Amniotic stem cell (primary cell): ENCODE measurements around the gene TNNT2.

Experiments
- DNase-seq: peaks from one replicate; lab custom pipeline; 2025; lab: John Stamatoyannopoulos, UW

The TNNT2 gene

DNA sequence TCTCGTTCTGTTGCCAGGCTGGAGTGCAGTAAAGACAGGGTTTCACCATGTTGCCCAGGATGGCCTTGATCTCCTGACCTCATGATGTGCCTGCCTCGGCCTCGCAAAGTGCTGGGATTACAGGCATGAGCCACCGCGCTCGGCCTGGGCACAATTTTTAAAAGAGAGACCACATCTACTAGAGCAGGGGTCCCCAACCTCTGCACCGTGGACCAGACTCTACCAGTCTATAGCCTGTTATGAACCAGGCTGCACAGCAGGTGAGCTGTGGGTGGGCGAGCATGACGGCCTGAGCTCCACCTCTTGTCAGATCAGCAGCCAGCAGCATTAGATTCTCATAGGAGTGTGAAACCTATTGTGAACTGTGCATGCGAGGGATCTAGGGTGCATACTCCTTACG is 20.8 kb downstream of the TNNT2 start:
- DNase-seq = no peak

DNA sequence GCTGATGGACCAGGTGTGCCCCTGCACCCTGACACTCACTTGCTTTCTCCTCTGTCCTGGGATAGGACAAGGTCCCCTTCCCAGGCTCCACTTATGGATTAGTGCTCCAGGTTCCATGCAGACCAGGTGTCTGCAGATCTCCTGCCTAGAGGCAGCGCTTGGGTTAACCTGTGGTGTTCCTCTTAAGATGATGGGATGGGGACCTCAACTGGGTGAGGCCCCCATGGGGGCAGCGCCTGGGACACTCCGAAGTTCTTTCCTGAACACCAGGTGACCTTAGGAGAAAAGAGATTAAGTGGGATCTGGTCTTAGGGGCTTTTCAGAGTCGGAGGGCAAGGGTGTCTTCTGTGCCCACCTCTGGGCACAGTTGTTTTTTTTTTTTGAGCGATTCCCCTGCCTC is 21.2 kb downstream of the TNNT2 start:
- no peak for DNase-seq

DNA sequence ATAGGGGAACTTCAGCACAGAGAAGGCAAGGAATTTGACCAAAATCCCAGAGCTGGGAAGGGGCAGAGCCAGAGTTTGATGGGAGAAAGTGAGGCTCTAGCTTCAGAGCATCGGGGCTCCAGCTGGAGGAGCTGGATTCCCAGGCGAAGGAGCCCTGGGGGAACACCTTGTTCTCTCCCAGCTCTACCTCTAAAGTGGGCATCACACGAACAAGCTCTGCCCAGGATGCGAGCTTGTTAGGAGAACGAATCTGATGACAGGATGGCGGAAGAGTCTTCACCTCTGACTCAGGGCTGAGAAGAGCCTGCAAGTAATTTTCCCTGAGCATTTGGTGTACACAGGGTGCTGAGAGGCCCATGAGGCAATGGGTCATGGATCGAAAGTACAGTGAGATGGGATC is 22.0 kb downstream of the TNNT2 start:
- no peak for DNase-seq

DNA sequence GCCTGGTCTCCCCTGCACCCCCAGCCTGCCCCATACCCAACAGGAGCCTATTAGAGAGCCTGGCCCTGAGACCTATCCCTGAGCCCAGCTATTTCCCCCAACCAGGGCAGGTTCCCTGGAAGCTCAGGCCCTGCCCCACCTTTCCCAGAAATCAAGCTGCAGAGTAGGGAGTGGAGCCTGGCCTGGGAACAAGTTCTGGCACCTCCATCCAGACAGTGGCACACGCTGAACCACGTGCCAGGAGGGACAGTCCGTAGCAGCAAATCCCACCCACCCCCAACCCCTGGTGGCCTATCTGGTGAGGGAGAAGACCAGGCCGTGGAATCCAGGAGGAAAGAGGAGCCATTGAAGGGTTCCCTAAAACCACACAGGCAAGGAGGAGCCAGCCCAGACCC is 22.6 kb downstream of the TNNT2 start:
- DNase-seq = no peak

DNA sequence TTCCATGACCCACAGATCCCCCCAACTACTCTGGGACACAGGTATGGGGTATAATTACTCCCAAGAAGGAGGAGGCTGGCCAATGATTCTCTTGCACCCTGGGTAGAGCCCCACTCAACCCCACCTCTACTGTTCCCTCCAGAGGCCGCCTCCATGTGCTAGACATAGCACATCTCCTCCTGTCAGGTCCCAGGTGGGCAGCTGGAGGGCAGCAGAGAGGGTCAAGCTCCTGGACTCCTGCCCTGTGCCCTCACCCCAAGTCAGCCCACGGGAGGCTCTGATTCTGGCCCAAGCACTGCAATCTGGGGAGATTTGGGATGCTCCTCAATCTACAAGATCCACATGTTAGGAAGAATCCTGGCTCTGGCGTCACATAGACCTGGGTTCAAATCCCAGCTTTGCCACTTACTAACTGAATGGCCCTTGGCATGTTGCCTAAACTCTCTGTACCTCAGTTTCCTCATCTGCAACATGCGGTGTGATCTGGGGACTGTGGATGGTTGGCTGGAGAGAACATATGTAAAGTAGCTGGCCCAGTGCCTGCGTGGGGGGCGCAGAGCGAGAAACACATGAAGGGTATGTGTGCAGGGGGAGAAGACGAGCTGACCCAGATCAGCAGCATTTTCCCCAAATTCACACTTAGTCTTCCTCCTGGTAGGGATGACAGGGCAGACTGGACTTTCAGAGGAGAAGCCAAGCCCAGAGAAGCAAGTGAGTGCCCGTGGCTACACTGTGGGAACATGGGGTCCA is 23.2 kb downstream of the TNNT2 start:
- DNase-seq = no peak

DNA sequence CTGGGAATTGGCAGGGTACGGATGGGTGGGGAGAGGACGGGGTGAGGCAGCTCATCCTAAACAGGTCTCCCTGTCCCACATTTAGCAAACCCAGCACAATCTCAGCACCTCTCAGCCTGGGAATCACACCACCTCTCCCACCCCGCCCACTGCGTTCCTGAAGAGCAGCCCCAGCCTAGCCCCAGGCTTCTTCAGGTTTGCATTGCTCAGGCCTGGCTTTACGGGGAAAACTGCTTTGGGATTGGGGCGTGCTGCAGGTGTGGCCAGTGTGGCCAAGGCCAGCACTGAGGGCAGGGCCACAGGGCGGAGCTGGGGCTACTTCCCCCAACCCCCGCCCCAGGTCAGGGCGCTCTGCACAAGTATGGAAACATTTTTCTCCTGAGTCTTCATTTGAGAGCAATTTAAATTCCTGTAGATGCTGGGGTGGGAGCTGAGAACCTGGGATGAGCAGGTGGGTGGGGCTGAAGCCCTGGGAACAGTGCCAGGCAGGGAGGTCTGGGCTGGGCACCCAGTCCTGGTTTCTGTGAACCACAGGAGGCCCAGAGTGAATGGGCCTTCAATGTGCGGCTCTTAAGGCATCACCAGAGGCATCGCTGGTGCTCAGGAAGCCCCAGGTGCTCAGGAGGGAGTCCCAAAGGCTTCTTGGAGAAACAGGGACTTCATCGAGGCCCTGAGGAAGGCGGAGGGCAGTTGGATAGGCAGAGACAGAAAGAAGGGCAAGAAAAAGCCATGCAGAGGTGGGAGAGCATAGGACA is 24.1 kb downstream of the TNNT2 start:
- DNase-seq = no peak

DNA sequence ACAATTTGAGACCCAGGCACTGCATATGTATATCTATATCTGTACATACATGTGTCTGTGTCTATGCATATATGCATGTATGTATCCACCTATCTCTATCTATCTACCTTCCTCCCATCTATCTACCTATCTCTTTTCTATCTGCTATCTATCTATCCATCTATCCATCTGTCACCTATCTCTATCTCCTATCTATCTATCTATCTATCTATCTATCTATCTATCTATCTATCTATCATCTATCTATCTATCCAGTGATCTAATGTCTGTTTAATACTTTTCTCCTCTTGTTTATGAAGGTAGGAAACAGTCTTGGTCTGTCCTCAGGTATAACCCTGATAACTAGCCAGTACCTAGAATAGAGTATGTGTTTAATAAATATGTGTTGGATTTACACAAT is 25.9 kb downstream of the TNNT2 start:
- DNase-seq = no peak

DNA sequence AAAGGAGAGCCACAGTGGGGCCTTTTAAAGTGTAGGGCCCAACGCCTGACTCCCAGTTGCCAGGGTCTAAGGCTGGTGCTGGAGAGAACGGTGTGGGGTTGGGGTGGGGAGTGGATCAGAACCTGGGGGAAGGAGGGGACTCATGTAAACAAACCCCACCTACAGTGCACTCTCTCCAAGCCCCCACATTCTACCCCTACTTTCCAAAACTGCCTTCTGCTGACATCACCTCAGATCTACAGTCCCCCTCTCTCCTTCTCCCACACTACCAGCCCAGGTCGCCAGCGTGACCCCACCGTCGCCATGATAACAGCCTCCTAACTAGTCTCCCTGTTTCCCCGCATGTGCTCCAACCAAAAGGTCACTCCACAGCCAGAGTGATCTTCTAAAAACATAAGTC is 26.6 kb downstream of the TNNT2 start:
- DNase-seq = no peak

DNA sequence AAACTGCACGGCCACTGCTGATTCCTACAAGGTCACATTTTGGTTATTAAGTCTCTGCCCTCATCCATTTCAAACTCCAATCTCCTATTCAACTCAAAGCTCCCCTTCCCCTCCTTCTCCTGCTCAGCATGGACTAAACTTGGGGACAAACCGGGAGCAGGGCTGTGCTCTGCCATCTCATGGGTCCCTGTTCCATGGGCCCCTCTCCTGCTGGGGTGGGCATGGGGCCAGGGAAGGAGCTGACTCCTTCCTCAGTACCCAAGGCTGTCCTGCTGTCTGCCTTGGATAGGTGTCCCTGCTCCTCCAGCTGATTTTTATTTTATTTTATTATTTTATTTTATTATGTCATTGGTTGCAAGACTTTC is 27.1 kb downstream of the TNNT2 start:
- DNase-seq = no peak

DNA sequence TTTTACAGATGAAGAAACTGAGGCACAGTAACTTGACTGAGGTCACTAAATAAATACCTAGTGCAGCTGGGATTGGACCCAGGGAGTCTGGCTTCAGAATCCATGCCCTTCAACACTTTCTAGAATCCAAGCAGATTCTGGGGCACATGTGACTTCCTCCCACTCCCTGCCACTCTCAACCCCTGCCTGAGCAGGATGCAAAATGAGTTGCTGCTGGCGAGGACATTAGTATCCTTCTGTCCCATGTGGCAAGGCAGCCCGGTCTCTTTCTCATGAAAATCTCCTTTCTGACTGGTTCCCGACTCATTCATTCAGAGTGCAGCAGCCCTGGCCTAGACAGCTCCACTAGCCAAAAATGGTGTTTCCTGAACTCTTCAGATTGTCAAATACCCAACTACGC is 28.4 kb downstream of the TNNT2 start:
- no peak for DNase-seq

DNA sequence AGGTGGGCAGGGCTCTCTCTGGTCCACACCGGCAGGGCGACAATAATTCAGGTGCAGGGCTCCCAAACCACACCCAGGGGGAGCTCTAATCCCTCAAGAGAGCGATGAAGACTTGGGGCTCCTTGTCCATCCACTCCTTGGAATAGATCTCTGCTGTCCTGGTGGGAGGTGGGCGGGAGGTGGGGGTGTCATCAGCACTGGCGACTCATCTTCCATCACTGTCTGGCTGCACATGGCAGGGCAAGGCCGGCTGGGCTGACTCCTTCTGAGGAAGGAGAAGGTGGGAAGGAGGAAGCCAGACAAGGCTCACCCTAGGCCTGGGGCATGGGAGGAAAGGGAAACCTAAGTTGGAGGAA is 29.3 kb downstream of the TNNT2 start:
- DNase-seq = no peak

DNA sequence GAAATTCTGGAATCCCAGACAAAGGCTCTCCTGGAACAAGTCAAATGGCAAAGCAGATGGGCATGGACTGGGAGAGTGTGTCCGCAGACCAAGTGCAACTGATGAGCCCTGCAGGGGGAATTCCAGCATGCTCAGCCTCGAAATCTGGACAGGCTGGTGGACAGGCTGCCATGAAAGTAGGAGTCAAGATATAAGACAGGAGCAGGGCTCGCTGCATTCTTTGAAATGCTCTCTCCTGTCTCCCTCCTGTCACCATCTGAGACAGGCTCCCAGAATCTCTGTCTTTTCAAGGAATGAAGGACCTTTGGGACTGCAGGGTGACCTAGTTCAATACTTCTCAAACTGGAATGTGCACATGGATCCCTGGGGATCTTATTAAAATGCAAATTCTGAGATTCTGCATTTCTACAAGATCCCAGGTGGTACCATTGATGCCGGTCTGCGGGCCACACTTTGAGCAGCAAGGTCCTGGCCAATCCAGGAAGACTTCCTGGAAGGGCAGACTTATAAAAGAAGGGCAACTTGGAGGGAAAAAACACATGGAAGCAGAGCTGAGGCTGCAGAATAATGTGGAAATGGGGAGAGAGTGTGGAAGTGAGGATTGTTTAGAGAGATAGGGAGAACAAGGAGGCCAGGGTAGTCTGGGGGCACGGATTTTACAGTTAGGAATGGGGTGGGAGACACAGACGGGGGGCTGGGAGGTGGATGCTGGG is 29.8 kb downstream of the TNNT2 start:
- DNase-seq = no peak

DNA sequence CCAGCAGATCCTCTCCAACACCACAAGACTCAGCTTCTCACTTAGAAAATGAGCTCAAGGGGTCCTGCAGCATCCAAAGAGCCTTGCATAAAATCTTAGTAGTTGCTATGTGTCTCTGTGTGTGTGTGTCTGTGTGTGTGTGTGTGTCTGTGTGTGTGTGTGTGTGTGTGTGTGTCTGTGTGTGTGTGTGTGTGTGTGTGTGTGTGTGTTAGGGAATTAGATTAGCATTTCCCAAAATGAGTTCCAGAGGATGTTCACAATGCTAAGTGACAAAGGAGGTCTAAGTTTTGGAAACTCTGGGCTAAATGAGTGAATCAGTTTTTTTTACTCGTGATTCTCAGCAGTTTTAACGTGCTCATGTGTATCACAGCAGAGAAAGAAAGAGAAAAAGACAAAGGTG is 30.5 kb downstream of the TNNT2 start:
- no peak for DNase-seq

DNA sequence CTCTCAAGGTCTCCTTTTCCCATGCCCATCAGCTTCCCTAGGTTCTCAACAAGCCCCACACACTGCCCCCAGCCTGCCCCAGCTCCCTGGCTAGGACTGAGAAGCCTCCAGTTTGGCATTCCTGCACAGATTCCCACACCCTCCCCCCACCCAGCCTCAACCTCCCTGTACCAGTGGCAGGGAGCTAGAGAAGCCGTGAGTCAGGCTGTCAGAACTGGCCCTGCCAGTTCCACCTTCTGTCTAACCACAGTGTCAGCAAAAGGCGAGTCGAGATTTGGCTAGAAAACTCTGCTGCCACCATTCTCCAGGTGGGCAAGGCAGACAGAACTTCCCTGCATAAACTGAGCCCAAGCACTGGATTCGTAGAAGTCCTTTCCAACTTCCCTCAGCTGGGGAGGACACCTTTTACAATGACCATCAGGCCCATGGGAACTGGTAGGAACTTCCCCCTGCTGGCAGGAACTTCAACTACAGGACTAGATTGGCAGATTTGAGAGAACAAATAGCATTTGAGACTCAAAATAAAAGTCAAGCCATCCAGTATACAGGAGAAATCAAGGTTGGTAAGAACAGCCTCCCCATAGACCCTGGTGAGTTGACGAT is 31.0 kb downstream of the TNNT2 start:
- DNase-seq = no peak

DNA sequence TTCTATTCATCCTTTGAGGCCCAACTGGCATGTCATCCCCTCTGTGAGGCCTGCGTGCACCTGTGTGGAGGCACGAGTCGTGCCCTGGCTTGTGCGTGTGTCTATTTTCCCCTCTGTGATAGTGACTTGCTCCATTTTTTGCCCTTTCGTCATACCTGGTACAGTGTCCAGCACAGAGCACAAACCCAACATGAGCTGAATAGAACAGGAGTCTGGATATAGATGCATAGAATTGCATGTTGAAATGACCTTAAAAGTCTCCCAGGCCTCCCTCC is 32.5 kb downstream of the TNNT2 start:
- no peak for DNase-seq

DNA sequence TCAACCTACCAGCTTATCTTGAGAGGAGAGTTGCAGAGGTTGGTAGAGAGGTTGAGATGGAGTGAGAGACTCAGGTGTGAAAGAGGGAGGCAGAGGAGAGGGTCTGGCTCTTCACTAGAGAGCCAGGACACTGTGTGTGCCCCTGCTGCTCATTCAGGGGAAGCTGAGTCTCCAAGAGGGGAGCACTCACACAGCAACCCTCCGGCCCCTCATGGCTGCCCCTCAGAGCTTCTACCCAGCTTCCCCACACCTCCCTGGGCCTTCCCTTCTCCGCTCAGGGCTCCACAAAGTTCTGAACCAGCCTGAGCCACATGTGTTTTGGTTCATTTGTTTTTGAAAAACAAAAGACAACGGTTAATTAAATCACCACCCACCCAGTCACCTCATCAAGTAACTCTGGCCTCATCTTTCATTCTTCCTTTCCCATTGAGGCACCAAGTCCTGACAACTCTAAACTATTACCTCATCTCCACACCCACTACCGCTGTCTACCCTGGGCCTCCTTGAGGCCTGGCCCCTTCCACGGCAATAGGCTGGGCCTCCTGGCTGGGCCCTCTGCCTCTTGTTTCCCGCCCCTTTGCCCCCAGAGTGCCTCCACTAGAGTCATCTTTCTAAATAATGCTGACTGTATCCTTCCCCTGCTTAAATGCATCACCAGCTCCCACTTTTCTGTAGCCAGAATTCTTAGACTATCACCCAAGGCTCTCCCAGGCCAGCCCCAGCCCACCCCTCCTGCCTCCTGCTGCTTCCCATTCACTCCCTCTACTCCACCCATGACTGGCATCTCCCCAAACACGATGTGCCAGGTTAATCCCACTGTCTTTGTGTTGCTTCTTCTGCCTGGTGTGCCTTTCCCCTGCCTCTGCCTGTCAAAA is 33.0 kb downstream of the TNNT2 start:
- DNase-seq = no peak

DNA sequence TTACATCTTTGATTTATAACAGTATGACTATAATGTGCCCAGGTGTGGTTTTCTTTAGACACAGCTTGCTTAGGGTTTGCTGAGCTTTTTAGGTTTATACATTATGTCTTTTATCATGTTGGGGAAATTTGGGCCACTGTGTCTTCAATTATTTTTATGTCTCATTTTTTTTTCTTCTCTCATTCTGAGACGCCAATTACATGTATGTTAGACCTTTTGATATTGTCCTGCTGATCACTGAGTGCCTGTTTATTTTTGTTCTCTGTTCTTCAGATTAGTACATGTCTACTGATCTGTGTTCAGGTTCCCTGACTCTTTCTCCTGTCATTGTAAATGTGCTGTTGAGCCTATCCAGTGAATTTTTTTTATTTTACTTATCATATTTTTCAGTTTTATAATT is 36.1 kb downstream of the TNNT2 start:
- no peak for DNase-seq

DNA sequence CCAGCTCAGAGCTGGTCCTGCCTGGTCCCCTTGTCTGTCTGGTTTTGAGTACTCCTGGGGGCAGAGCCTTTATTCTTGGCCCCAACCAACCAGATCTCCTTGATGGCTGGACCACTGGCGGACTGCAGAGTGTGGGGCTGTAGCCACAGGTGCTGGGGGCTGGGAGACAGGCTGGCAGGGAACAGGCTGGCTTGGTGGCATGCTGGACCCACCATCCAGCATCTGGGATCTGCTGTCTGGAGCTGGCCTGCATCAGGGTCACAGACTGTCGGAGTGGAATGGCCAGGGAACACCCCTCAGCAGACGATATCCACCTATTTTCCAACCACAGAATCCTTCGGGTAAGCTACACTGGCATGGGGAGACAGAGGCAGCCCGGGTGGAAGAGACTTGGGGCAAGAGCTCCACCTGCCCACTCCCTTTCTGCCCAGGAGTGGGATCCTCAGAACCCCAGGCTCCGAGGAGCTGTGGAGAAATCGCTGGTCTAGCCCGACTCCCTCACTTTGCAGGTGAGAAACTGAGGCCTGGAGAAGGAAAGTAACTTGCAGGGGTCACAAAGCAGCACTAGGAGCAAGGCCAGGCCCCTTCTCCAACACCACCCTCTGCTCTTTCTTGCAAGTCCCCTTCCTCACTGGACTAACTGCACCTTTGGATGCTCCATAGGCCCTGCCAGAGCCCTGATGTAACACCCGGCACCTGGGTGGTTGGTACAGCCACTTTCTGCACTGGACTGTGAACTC is 40.6 kb downstream of the TNNT2 start:
- DNase-seq = no peak

DNA sequence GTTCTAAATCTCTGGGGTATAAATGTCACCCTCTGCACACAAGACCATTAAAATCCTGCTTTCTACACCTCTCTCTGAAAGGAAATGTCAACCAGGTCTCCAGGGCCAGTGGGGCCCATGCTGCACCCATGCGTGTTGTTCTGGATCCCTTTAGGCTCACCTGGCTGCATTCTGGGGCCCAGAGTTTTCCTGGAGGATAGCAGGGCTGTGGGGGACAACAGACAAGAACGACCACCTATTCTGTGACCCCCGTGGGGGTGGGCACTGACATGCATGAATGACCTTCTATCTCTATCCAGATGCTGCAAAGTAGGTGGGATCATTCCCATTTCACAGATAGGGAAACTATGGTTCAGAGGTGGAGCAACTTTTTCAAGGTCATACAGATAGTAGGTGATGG is 41.6 kb downstream of the TNNT2 start:
- no peak for DNase-seq

DNA sequence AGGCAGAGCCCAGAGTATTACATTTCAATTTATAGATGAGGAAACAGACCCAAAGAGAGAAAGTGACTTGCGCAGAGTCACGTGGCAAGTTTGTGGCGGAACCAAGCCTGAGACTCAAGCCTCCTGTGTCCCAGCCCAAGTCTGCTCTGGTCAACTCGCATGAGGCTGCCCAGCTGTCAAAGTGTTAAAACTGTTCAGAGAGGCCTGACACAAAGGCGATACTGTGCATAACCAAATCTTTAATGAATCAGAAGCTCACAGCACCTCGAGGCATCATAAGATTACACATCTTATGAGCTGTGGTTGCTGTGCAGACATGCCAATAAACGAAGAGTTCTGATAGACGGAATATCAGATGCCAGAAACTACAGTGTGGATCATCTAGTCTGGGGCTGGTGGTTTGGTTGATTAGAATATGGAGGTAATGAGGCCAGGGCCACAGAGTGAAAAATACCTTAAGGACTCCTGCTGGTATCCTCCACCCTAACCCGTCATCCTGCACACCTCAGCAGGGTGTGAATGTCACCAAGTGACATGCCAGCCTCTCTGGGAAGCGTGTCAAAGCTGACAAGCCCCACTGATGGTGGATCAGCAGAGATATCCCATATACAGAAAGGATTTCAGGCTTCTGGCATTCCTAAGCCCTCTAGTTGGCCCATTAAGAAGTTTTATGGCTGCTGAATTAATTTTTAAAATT is 42.2 kb downstream of the TNNT2 start:
- no peak for DNase-seq
